ENCODE results near the gene CUL2. TPM values are rescaled to one million over a fixed set of nuclear protein-coding genes. Genes with fewer than 3 reads are reported as not detected.

Gene CUL2
- total and polyA plus RNA-seq, 7 donors, result 12.0 to 37.1 (median 22.5) TPM

GRCh38 chr10:34962866-34963265 lies 127.3 kb downstream of the CUL2 start:
- Histone ChIP-seq H3K27me3 (no peaks in the 10 kb centered on the region), H3K36me3 (no peaks in the 10 kb centered on the region), H3K27ac (no peak overlapping the region), H3K4me3 (no peak overlapping the region), H3K9me3 (no peaks in the 10 kb centered on the region), H3K4me1 (peaks cover 0 to 21% (median 10%) of the 10 kb centered on the region in 4 donors)
- DNase-seq, result no peak
- TF ChIP-seq POLR2AphosphoS5 (IDR thresholded peaks at IDR 0.05), result no peak
- no peak for TF ChIP-seq CTCF (IDR thresholded peaks at IDR 0.05)
- no peak for TF ChIP-seq EP300 (IDR thresholded peaks at IDR 0.05)
- no peak for TF ChIP-seq POLR2A (IDR thresholded peaks at IDR 0.05)
- 65 to 88% methylated on average over 2 of the region's 2 CpGs for whole genome bisulfite sequencing, 2 donors
- intact Hi-C loops (cut with DNase I), result no loop called here

- WGBS, 2 donors, result 69 to 88% methylated on average over 8 of the region's 8 CpGs
- Histone ChIP-seq H3K36me3 (no peaks in the 10 kb centered on the region), H3K27ac (no peak overlapping the region), H3K4me3 (no peak overlapping the region), H3K9me3 (no peaks in the 10 kb centered on the region), H3K27me3 (no peaks in the 10 kb centered on the region), H3K4me1 (peaks cover 0 to 2% (median 0%) of the 10 kb centered on the region in 4 donors)
- intact Hi-C loops (cut with DNase I), result no loop called here
- no peak for TF ChIP-seq POLR2AphosphoS5 (IDR thresholded peaks at IDR 0.05)
- TF ChIP-seq EP300 (IDR thresholded peaks at IDR 0.05), result no peak
- DNase-seq, result no peak
These were observed 129.2 kb downstream of the CUL2 start for GRCh38 chr10:34960983-34961382.

- DNase-seq, result no peak
- WGBS, 2 donors, result 71 to 77% methylated on average over 4 of the region's 4 CpGs
These were observed 130.4 kb downstream of the CUL2 start for GRCh38 chr10:34959786-34960185.

GRCh38 chr10:34959321-34959720 lies 130.8 kb downstream of the CUL2 start:
- Histone ChIP-seq H3K4me1 (no peaks in the 10 kb centered on the region), H3K4me3 (no peak overlapping the region), H3K27ac (no peak overlapping the region), H3K27me3 (no peaks in the 10 kb centered on the region), H3K36me3 (no peaks in the 10 kb centered on the region), H3K9me3 (no peaks in the 10 kb centered on the region)
- intact Hi-C loops (cut with DNase I), result no loop called here
- no peak for TF ChIP-seq EP300 (IDR thresholded peaks at IDR 0.05)
- no peak for TF ChIP-seq POLR2A (IDR thresholded peaks at IDR 0.05)
- no peak for TF ChIP-seq POLR2AphosphoS5 (IDR thresholded peaks at IDR 0.05)
- TF ChIP-seq CTCF (IDR thresholded peaks at IDR 0.05), result no peak
- WGBS, 2 donors, result 79 to 82% methylated on average over 9 of the region's 9 CpGs
- DNase-seq, result no peak

More at GRCh38 chr10:34959786-34960185, 130.4 kb downstream of the CUL2 start:
- intact Hi-C loops (cut with DNase I), result no loop called here
- H3K27ac ChIP-seq, result no peak overlapping the region
- TF ChIP-seq POLR2A (IDR thresholded peaks at IDR 0.05) (no peak), CTCF (IDR thresholded peaks at IDR 0.05) (no peak), EP300 (IDR thresholded peaks at IDR 0.05) (no peak), POLR2AphosphoS5 (IDR thresholded peaks at IDR 0.05) (no peak)
- H3K9me3 ChIP-seq, result no peaks in the 10 kb centered on the region
- no peaks in the 10 kb centered on the region for H3K36me3 ChIP-seq
- no peak overlapping the region for H3K4me3 ChIP-seq
- H3K4me1 ChIP-seq, result no peaks in the 10 kb centered on the region
- no peaks in the 10 kb centered on the region for H3K27me3 ChIP-seq

Small RNA genes lying within 50 kb of the gene (small RNA-seq; reads per million reads assigned to genes)
- gene MIR3611 (0 reads per million in 3 donors), gene RNU7-77P (0 reads per million in 3 donors)

Other genes with a start within 250 kb of the CUL2 start
- gene CREM, start 36.5 kb upstream of the CUL2 start, total RNA-seq, result 10 to 100 TPM; 37.5 to 76.0 (median 45.3) TPM
- 10 to 100 TPM; 25.9 to 30.6 (median 29.6) TPM for gene CREM, start 36.5 kb upstream of the CUL2 start, polyA plus RNA-seq
- gene CCNY, start 246.2 kb upstream of the CUL2 start, total RNA-seq, result 10 to 100 TPM; 35.7 to 45.7 (median 40.7) TPM
- 10 to 100 TPM; 24.0 to 27.7 (median 25.2) TPM for gene CCNY, start 246.2 kb upstream of the CUL2 start, polyA plus RNA-seq